Trophoblast cell (in vitro differentiated cells and primary cell): ENCODE results near the gene KRT12.
A peak's percentile ranks its signal among the peaks of the same experiment; 100 is the strongest.

Experiments
- DNase-seq, 2 donors: peaks; one replicate each; pipeline ENCODE4 v3.0.0-alpha.2; 2016
- H2AFZ ChIP-seq: 2 replicates; pipeline ENCODE4 v1.6.1; 2013; ENCODE audit warnings: low read length, moderate library complexity, mild to moderate bottlenecking; ENCODE audit not compliant: insufficient read depth, poor library complexity
- H2AK5ac ChIP-seq: 2 replicates; pipeline ENCODE4 v1.6.1; 2013; ENCODE audit warnings: mild to moderate bottlenecking, low read length
- H2BK120ac ChIP-seq: 2 replicates; pipeline ENCODE4 v1.6.1; 2013; ENCODE audit warnings: low read length, mild to moderate bottlenecking, moderate library complexity; ENCODE audit not compliant: insufficient read depth, poor library complexity
- H2BK12ac ChIP-seq: 2 replicates; pipeline ENCODE4 v1.6.1; 2013; ENCODE audit warnings: mild to moderate bottlenecking, low read length, moderate library complexity
- H2BK5ac ChIP-seq: 2 replicates; pipeline ENCODE4 v1.6.1; 2013; ENCODE audit warnings: low read length, low read depth, moderate library complexity, mild to moderate bottlenecking; ENCODE audit not compliant: poor library complexity
- H3K14ac ChIP-seq: 2 replicates; pipeline ENCODE4 v1.6.1; 2013; ENCODE audit warnings: mild to moderate bottlenecking, low read length
- H3K18ac ChIP-seq: 2 replicates; pipeline ENCODE4 v1.6.1; 2013; ENCODE audit warnings: mild to moderate bottlenecking, low read length
- H3K23ac ChIP-seq: 2 replicates; pipeline ENCODE4 v1.6.1; 2013; ENCODE audit warnings: low read length
- H3K27ac ChIP-seq: 2 replicates; pipeline ENCODE4 v1.5.1; 2013; ENCODE audit warnings: low read depth, mild to moderate bottlenecking, inconsistent platforms, low read length, moderate library complexity
- H3K27me3 ChIP-seq: 2 replicates; pipeline ENCODE4 v1.6.1; 2013; ENCODE audit warnings: inconsistent platforms, mild to moderate bottlenecking, low read length, moderate library complexity; ENCODE audit not compliant: insufficient read depth
- H3K36me3 ChIP-seq, 2 experiments: 1 replicate in 1 of 2; 2 replicates in 1 of 2; pipeline ENCODE4 v1.6.1; 2013; ENCODE audit warnings: low read length in 2 of 2, mild to moderate bottlenecking in 2 of 2, moderate library complexity in 1 of 2; ENCODE audit not compliant: insufficient read depth in 2 of 2, control insufficient read depth in 1 of 2
- H3K4ac ChIP-seq: 2 replicates; pipeline ENCODE4 v1.6.1; 2013; ENCODE audit warnings: low read depth, mild to moderate bottlenecking, low read length, moderate library complexity
- H3K4me1 ChIP-seq, 2 experiments: 1 replicate in 1 of 2; 2 replicates in 1 of 2; pipeline ENCODE4 v1.6.1; 2013; ENCODE audit warnings: low read length in 2 of 2, mild to moderate bottlenecking in 2 of 2, moderate library complexity in 1 of 2; ENCODE audit not compliant: insufficient read depth in 2 of 2, control insufficient read depth in 1 of 2
- H3K4me2 ChIP-seq: 2 replicates; pipeline ENCODE4 v1.6.1; 2013; ENCODE audit warnings: inconsistent platforms, mild to moderate bottlenecking, low read length, moderate library complexity
- H3K4me3 ChIP-seq: 2 replicates; pipeline ENCODE4 v1.5.1; 2013; ENCODE audit warnings: mild to moderate bottlenecking, low read depth, low read length, inconsistent platforms
- H3K79me1 ChIP-seq: one replicate; pipeline ENCODE4 v1.6.1; 2013; ENCODE audit warnings: low read length
- H3K79me2 ChIP-seq: 2 replicates; pipeline ENCODE4 v1.6.1; 2013; ENCODE audit warnings: low read length, mild to moderate bottlenecking; ENCODE audit not compliant: control insufficient read depth, insufficient read depth, poor library complexity
- H3K9ac ChIP-seq: 2 replicates; pipeline ENCODE4 v1.6.1; 2013; ENCODE audit warnings: mild to moderate bottlenecking, low read length
- H3K9me3 ChIP-seq: 2 replicates; pipeline ENCODE4 v1.6.1; 2013; ENCODE audit warnings: low read depth, mild to moderate bottlenecking, control low read depth, inconsistent platforms, low read length; ENCODE audit not compliant: insufficient read depth
- H4K12ac ChIP-seq: 2 replicates; pipeline ENCODE4 v1.6.1; 2013; ENCODE audit warnings: low read depth, mild to moderate bottlenecking, low read length, moderate library complexity
- H4K8ac ChIP-seq: 2 replicates; pipeline ENCODE4 v1.6.1; 2013; ENCODE audit warnings: low read depth, mild to moderate bottlenecking, low read length, moderate library complexity
- H4K91ac ChIP-seq: one replicate; pipeline ENCODE4 v1.6.1; 2013; ENCODE audit warnings: low read depth, mild to moderate bottlenecking, low read length, moderate library complexity
- WGBS: extraction: QIAGEN DNeasy Blood & Tissue Kit; methylation state at CpG from one replicate; pipeline ENCODE4 v1.1.7; 2013; ENCODE audit warnings: missing lambda C conversion rate; ENCODE audit not compliant: insufficient read length, insufficient coverage; ENCODE audit errors: extremely low coverage; 5-methylcytosine and 5-hydroxymethylcytosine counted together

Gene KRT12

DNA sequence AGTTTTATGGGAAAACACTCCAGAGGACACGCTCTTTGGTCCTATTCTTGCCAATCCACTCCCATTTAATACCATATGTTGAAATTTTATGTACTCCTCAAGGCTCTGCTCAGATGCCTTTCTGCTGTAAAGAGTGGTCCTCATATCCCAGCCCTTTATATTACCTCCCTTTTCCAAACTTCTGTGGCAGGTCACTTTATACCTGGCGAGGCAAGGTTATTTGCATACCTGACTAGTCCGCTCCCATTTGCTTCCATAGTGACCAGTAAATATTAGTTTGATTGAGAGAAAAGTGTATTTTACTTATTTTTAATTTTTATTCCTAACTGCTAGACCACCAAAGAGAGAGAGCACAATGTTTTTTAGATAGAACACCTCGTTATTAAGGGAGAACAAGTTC, 17.3 kb downstream of the KRT12 start:
- Histone ChIP-seq H3K18ac (no peak overlapping the region), H3K23ac (no peak overlapping the region), H4K91ac (no peak overlapping the region)

DNA sequence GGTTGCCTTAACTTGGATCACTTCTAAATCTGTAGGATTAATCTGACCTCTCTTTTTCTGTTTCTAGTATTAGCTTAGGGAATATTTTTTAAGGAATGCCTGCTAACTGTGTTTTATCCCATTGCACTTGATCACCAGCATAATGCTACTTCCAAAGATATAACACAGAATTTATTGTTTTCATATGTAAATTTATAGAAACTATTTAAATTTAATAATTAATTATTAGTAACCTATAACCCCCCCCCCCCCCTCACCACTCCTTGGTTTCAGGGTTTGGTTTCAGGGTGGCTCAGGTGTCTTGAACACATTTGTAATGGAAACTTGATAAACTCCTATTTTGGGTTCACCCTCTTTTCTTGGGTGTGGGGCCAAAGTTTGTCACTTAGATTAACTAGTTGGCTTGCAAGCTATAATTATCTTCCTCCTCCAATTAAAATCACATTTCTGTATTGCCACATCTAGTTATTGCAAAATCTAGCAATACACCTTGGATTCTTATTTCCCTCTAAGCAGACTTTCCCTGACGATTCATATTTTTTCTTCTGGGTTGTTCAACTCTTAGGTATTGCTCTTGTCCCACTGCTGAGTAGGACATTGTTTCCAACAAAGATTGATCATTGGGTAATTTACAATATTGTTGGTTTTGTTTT, 18.3 kb downstream of the KRT12 start:
- no peaks in the 10 kb centered on the region for H3K27me3 ChIP-seq
- no peak overlapping the region for H3K4me2 ChIP-seq
- no peak overlapping the region for H3K23ac ChIP-seq
- no peak overlapping the region for H2AK5ac ChIP-seq
- DNase-seq, result peak in 1 of 2 donors; percentile 14
- H3K79me1 ChIP-seq, result no peaks in the 10 kb centered on the region
- no peak overlapping the region for H3K27ac ChIP-seq
- no peak overlapping the region for H3K14ac ChIP-seq
- H4K12ac ChIP-seq, result no peak overlapping the region
- no peaks in the 10 kb centered on the region for H3K36me3 ChIP-seq
- no peak overlapping the region for H2BK5ac ChIP-seq
- WGBS, result no CpG with 5 or more reads among the region's 1 CpG
- H2AFZ ChIP-seq, result no peak overlapping the region
- peaks cover 4% of the 10 kb centered on the region in 2 experiments for H3K4me1 ChIP-seq
- H2BK12ac ChIP-seq, result no peak overlapping the region
- H3K9me3 ChIP-seq, result no peaks in the 10 kb centered on the region
- no peaks in the 10 kb centered on the region for H3K79me2 ChIP-seq
- H3K9ac ChIP-seq, result no peak overlapping the region
- H3K4ac ChIP-seq, result no peak overlapping the region
- no peak overlapping the region for H2BK120ac ChIP-seq
- no peak overlapping the region for H3K4me3 ChIP-seq
- H3K18ac ChIP-seq, result no peak overlapping the region
- H4K91ac ChIP-seq, result no peak overlapping the region
- H4K8ac ChIP-seq, result no peak overlapping the region

More for the DNA sequence above, 17.3 kb downstream of the KRT12 start:
- Histone ChIP-seq H3K4me2 (no peak overlapping the region), H3K79me2 (no peaks in the 10 kb centered on the region), H3K36me3 (no peaks in the 10 kb centered on the region), H4K8ac (no peak overlapping the region), H2BK120ac (no peak overlapping the region), H3K14ac (no peak overlapping the region), H2BK12ac (no peak overlapping the region), H3K79me1 (no peaks in the 10 kb centered on the region), H3K4me1 (peaks cover 5% of the 10 kb centered on the region in 2 experiments), H4K12ac (no peak overlapping the region), H3K9ac (no peak overlapping the region), H2AFZ (no peak overlapping the region), H2BK5ac (no peak overlapping the region), H2AK5ac (no peak overlapping the region), H3K4me3 (no peak overlapping the region), H3K4ac (no peak overlapping the region), H3K27ac (no peak overlapping the region), H3K9me3 (no peaks in the 10 kb centered on the region), H3K27me3 (no peaks in the 10 kb centered on the region)
- WGBS, result no CpG with 5 or more reads among the region's 4 CpGs
- peak; percentile 4 to 64 for DNase-seq

DNA sequence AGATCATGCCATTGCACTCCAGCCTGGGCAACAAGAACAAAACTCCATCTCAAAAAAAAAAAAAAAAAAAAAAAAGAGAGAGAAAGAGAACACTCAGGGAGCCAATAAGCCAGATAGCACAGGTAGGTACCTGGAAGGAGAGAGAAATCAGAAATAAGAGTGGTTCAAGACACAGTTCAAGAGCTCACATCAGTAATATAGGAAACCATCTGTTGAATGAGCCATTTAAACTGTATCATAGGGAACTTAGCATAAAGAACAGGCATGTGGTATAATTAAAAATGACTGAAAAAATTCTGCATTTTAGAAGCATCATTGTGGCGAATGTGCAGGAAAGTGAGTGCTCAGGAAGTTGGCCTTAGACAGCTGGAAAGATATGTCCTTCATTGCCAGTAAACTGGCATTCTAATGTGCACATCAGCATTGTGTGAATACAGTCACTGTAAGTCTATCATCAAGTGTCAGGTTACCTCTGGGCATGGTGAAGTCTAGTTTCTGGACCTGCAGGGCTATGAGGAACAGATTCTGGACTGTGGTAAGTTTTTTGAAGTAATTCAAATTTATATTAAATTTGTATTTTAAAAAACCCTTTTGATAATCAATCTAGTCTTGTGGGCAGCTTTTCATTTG, 20.4 kb downstream of the KRT12 start:
- Histone ChIP-seq H2BK120ac (no peak overlapping the region), H3K4me3 (no peak overlapping the region), H2AFZ (no peak overlapping the region), H3K18ac (no peak overlapping the region), H3K14ac (no peak overlapping the region), H3K9ac (no peak overlapping the region), H2AK5ac (no peak overlapping the region), H4K91ac (no peak overlapping the region), H3K36me3 (no peaks in the 10 kb centered on the region), H4K8ac (no peak overlapping the region), H2BK12ac (no peak overlapping the region), H3K4me2 (no peak overlapping the region), H3K27ac (no peak overlapping the region), H3K4ac (no peak overlapping the region), H3K27me3 (no peaks in the 10 kb centered on the region), H3K4me1 (no peaks in the 10 kb centered on the region), H3K79me2 (no peaks in the 10 kb centered on the region), H2BK5ac (no peak overlapping the region), H4K12ac (no peak overlapping the region), H3K79me1 (no peaks in the 10 kb centered on the region), H3K9me3 (no peaks in the 10 kb centered on the region), H3K23ac (no peak overlapping the region)
- DNase-seq, result no peak
- WGBS, result no CpG with 5 or more reads among the region's 1 CpG

- no peaks in the 10 kb centered on the region for H3K4me1 ChIP-seq
- no peaks in the 10 kb centered on the region for H3K36me3 ChIP-seq
- H2BK5ac ChIP-seq, result no peak overlapping the region
- H3K79me1 ChIP-seq, result no peaks in the 10 kb centered on the region
- no peaks in the 10 kb centered on the region for H3K79me2 ChIP-seq
- no peak overlapping the region for H2AK5ac ChIP-seq
- no peak overlapping the region for H3K4me2 ChIP-seq
- no peak overlapping the region for H4K12ac ChIP-seq
- no peak overlapping the region for H2BK120ac ChIP-seq
- H2BK12ac ChIP-seq, result no peak overlapping the region
- no peak overlapping the region for H3K23ac ChIP-seq
- no peak overlapping the region for H3K18ac ChIP-seq
- H3K14ac ChIP-seq, result no peak overlapping the region
- H3K4ac ChIP-seq, result no peak overlapping the region
- H3K9me3 ChIP-seq, result no peaks in the 10 kb centered on the region
- no peak for DNase-seq
- no CpG with 5 or more reads among the region's 4 CpGs for WGBS
- no peak overlapping the region for H3K9ac ChIP-seq
- no peaks in the 10 kb centered on the region for H3K27me3 ChIP-seq
- no peak overlapping the region for H3K27ac ChIP-seq
- no peak overlapping the region for H3K4me3 ChIP-seq
- no peak overlapping the region for H2AFZ ChIP-seq
- no peak overlapping the region for H4K8ac ChIP-seq
- no peak overlapping the region for H4K91ac ChIP-seq
Measured at GRCh38 chr17:40844671-40845107, 22.3 kb downstream of the KRT12 start.
